Vagina (tissue), 2 donors: ENCODE data around the gene RIPK1.

Source experiments
- CTCF ChIP-seq, 3 experiments: fragments of 450-650 bp in 2 of 3; fragments of 200-600 bp in 1 of 3; sonication (generic) in 1 of 3; IDR thresholded peaks; one replicate each; pipeline ENCODE4 v1.5.1; 2017 to 2019; ENCODE audit warnings: antibody characterized with exemption in 3 of 3, mild to moderate bottlenecking in 2 of 3, moderate library complexity in 2 of 3
- POLR2A ChIP-seq, 2 donors: fragments of 450-650 bp; IDR thresholded peaks; one replicate each; pipeline ENCODE4 v1.6.1; 2017; ENCODE audit warnings: antibody characterized with exemption in 2 of 2, mild to moderate bottlenecking in 2 of 2, moderate library complexity in 2 of 2

DNA sequence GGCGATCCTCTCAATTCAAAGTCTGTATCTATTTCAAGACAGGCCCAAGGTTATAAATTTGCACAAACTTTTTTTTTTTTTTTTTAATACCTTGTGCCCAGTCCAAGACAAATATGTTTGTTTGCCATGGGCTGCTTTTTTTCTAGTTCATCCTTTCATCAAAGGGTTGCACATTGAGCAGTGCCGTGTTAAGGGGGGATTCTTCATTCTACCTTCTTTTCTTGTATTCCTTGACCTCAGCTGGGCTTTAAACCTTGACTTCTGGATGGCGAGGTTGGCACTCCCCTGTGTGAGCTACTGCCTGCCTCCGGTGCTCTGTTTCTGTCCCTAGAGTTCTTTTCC is 7.4 kb downstream of the RIPK1 start:
- TF ChIP-seq CTCF (IDR thresholded peaks at IDR 0.05) (no peak), POLR2A (IDR thresholded peaks at IDR 0.05) (no peak)
